ENCODE results near the gene SYNE1.

GRCh38 chr6:152398993-152399392, 238.2 kb downstream of the SYNE1 start:
- TF ChIP-seq POLR2A (IDR thresholded peaks at IDR 0.05; ENCODE audit: low read length) (no peak), GATA1 (IDR thresholded peaks at IDR 0.05; ENCODE audit: low read depth, low read length) (no peak)

Measured in erythroblast (primary cell).